ENCODE measurements around the gene IGLL5.
A peak's percentile ranks its signal among the peaks of the same experiment; 100 is the strongest.

Gene IGLL5

GRCh38 chr22:22940961-22941605 is 53.5 kb downstream of the IGLL5 start:
- DNase-seq, result no peak

GRCh38 chr22:22941831-22942510 is 54.4 kb downstream of the IGLL5 start:
- no peak for DNase-seq

GRCh38 chr22:22942511-22943329 is 55.1 kb downstream of the IGLL5 start:
- peak; percentile 47 for DNase-seq

GRCh38 chr22:22943521-22944267 is 56.1 kb downstream of the IGLL5 start:
- no peak for DNase-seq

GRCh38 chr22:22944268-22944985 is 56.8 kb downstream of the IGLL5 start:
- no peak for DNase-seq

- DNase-seq, result no peak
Observed at GRCh38 chr22:22945195-22945594, 57.6 kb downstream of the IGLL5 start.

Data from midbrain (tissue), 1 donor.